NCI-H748 (cell line): ENCODE measurements around the gene OR13A1.
"Not testable (repeated sequence)": the region's sequence is repeated elsewhere in the genome, so short reads cannot be mapped to it uniquely, and the experiment has no call there.

Experiments
- DNase-seq: peaks from one replicate; lab custom pipeline; 2025; ENCODE audit not compliant: unreplicated experiment; lab: John Stamatoyannopoulos, UW

OR13A1 gene, protein sequence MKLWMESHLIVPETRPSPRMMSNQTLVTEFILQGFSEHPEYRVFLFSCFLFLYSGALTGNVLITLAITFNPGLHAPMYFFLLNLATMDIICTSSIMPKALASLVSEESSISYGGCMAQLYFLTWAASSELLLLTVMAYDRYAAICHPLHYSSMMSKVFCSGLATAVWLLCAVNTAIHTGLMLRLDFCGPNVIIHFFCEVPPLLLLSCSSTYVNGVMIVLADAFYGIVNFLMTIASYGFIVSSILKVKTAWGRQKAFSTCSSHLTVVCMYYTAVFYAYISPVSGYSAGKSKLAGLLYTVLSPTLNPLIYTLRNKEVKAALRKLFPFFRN

GRCh38 chr10:45315508-45315907 is at the start of gene OR13A1:
Gene OR13A1 (minus strand): TSS chr10:45315608. CDS start chr10:45304422, 11,186 bp downstream.
- DNase-seq = no peak

DNA sequence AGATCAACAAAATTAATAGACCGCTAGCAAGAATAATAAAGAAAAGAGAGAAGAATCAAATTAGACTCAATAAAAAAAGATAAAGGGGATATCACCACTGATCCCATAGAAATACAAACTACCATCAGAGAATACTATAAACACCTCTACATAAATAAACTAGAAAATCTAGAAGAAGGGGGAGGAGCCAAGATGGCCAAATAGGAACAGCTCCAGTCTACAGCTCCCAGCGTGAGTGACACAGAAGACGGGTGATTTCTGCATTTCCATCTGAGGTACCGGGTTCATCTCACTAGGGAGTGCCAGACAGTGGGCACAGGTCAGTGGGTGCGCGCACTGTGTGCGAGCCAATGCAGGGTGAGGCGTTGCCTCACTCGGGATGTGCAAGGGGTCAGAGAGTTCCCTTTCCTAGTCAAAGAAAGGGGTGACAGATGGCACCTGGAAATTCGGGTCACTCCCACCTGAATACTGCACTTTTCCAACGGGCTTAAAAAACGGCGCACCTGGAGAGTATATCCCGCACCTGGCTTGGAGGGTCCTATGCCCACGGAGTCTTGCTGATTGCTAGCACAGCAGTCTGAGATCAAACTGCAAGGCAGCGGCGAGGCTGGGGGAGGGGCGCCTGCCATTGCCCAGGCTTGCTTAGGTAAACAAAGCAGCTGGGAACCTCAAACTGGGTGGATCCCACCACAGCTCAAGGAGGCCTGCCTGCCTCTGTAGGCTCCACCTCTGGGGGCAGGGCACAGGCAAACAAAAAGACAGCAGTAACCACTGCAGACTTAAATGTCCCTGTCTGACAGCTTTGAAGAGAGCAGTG is 46.8 kb upstream of the OR13A1 start:
- DNase-seq = peak; percentile 79

DNA sequence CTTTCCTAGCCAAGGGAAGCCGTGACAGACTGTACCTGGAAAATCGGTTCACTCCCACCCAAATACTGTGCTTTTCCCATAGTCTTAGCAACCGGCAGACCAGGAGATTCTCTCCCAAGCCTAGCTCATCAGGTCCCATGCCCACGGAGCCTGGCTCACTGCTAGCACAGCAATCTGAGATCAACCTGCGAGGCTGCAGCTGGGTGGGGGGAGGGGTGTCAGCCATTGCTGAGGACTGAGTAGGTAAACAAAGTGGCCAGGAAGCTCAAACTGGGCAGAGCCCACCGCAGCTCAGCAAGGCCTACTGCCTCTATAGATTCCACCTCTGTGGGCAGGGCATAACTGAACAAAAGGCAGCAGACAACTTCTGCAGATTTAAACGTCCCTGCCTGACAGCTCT is 43.6 kb upstream of the OR13A1 start:
- peak; percentile 78 for DNase-seq

GRCh38 chr10:45355494-45355893 is 40.1 kb upstream of the OR13A1 start:
- no peak for DNase-seq

- DNase-seq = no peak
Measured at GRCh38 chr10:45354261-45354660, 38.9 kb upstream of the OR13A1 start.

DNA sequence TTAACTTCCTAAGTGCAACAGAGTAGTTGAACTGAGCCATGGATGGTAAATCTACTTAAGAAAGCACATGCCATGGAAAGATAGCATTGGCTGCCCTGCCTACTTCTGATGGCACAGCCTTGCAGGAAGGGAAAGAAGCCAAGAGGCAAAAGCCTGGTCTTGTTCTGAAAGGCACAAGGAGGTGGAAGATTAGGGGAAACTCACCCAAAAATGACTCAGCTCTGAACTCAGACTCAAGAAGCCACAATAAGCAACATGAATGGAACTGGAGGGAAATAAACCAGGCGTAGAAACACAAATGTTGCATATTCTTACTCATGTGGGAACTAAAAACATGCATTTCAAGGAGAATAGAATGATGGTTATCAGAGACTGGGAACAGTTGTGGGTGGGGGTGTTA is 37.8 kb upstream of the OR13A1 start:
- no peak for DNase-seq

DNA sequence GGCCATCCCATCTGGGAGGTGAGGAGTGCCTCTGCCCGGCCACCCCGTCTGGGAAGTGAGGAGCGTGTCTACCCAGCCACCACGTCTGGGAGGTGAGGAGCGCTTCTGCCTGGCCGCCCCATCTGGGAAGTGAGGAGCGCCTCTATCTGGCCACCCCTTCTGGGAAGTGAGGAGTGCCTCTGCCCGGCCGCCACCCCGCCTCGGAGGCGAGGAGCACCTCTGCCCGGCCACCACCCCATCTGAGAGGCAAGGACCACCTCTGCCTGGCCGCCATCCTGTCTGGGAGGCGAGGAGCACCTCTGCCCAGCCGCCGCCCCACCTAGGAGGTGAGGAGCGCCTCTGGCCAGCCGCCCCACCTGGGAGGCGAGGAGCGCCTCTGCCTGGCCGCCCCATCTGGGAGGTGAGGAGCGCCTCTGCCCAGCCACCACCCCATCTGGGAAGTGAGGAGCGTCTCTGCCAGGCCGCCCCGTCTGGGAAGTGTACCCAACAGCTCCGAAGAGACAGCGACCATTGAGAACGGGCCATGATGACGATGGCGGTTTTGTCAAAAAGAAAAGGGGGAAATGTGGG is 32.9 kb upstream of the OR13A1 start:
- not testable (repeated sequence) for DNase-seq

GRCh38 chr10:45347464-45347863 is 32.1 kb upstream of the OR13A1 start:
- not testable (repeated sequence) for DNase-seq

- DNase-seq = not testable (repeated sequence)
Measured at GRCh38 chr10:45346652-45347335, 31.4 kb upstream of the OR13A1 start.

DNA sequence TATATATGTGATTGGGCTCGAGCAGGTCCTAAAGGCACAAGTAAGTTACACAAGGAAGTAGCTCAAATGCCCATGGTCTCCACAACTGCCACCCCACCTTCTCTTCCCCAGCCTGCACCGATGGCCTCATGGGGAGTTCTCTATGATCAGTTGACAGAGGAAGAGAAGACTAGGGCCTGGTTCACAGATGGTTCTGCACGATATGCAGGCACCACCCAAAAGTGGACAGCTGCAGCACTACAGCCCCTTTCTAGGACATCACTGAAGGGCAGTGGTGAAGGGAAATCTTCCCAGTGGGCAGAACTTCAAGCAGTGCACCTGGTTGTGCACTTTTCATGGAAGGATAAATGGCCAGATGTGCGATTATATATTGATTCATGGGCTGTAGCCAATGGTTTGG is 25.0 kb upstream of the OR13A1 start:
- DNase-seq = not testable (repeated sequence)

GRCh38 chr10:45339894-45340293 is 24.5 kb upstream of the OR13A1 start:
- no peak for DNase-seq

- DNase-seq = not testable (repeated sequence)
Measured at GRCh38 chr10:45331824-45332223, 16.4 kb upstream of the OR13A1 start.

DNA sequence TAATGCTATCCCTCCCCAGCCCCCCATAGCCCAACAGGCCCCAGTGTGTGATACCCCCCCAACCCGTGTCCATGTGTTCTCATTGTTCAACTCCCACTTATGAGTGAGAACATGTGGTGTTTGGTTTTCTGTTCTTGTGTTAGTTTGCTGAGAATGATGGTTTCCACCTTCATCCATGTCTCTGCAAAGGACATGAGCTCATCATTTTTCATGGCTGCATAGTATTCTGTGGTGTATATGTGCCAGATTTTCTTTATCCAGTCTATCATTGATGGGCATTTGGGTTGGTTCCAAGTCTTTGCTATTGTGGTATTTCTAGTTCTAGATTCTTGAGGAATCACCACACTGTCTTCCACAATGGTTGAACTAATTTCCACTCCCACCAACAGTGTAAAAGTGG is 11.5 kb upstream of the OR13A1 start:
- DNase-seq = not testable (repeated sequence)

- no peak for DNase-seq
Measured at GRCh38 chr10:45325116-45325515, 9.7 kb upstream of the OR13A1 start.

DNA sequence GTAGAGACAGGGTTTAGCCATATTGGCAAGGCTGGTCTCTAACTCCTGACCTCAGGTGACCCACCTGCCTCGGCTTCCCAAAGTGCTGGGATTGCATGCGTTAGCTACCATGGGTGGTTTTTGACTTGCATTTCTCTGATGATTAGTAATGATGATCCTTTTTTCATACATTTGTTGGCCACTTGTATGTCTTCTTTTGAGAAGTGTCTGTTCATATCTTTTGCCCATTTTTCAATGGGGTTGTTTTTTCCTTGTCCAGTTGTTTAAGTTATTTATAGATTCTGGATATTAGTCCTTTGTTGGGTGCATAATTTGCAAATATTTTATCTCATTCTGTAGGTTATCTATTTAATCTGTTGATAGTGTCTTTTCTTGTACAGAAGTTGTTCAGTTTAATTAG is 4.3 kb upstream of the OR13A1 start:
- no peak for DNase-seq

DNA sequence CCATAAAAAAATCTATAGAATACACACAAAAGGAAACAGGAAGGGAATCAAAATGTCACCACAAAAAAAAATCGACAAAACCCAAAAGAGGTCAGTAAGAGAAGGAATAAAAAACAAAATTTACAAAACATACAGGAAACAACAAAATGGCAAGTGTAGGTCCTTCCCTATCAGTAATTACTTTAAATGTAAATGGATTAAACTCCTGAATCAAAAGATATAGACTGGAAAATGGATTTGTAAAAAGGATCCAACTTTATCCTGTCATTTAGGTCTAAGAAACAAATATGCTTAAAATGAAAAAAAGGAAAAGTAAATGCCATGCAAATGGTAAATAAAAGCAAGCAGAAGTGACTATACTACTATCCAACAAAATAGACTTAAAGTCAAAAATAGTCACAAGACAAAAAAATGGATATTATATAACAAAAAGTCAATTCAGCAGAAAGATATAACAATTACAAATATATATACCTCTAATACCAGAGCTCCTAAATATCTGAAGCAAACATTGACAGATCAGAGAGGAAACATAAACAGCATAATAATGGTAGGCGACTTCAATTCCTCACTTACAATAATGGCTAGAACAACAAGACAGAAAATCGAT is 2.0 kb downstream of the OR13A1 start:
- no peak for DNase-seq

- DNase-seq = peak; percentile 34
Measured at GRCh38 chr10:45308707-45309106, 6.7 kb downstream of the OR13A1 start.

GRCh38 chr10:45302573-45302972 is 12.8 kb downstream of the OR13A1 start:
- no peak for DNase-seq

- not testable (repeated sequence) for DNase-seq
Measured at GRCh38 chr10:45298341-45298955, 17.0 kb downstream of the OR13A1 start.

DNA sequence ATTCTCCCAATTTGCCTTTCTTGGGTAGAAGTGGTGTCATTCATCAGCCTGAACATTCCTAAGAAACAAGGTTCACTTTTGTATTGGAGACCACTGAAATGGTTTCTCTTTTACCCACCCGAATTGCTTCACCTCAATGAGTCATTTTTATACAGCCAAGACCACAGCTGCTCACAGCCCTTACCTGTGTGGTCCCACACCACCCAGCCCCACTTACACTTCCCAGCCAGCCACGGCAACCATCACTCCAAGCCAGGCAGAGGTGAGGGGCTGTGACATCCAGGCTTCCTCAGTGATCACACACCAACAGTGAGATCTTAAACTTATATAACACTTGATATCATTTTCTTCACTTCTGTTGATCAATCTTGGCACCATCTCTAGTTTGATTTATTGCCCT is 20.7 kb downstream of the OR13A1 start:
- no peak for DNase-seq
